DOHH2 (cell line): ENCODE measurements around the gene PSMD9.

ENCODE experiments used
- CTCF ChIP-seq: fragments of 200-600 bp; sonication (generic); IDR thresholded peaks from one replicate; pipeline ENCODE4 v1.5.1; 2014; ENCODE audit warnings: antibody characterized with exemption, mild to moderate bottlenecking, low read depth, low read length; ENCODE audit not compliant: poor library complexity, severe bottlenecking
- EZH2phosphoT487 ChIP-seq: fragments of 200-600 bp; sonication (generic); IDR thresholded peaks from 2 replicates; pipeline ENCODE4 v1.6.1; 2017; ENCODE audit warnings: borderline replicate concordance, mild to moderate bottlenecking, antibody characterized with exemption, low read length, moderate library complexity, mixed read lengths

- no peak for TF ChIP-seq CTCF
- no peak for TF ChIP-seq EZH2phosphoT487
Observed at GRCh38 chr12:121943926-121944325, 55.3 kb downstream of the PSMD9 start.
